GM18505 (cell line): ENCODE data around the gene CCDC124.

Experiments
- ATAC-seq: cut with Tn5 transposase; IDR thresholded peaks from one replicate; pipeline ENCODE4 v1.9.1; 2021; ENCODE audit not compliant: unreplicated experiment
- POLR2A ChIP-seq: IDR thresholded peaks from 4 replicates; pipeline ENCODE4 v1.6.1; 2011; ENCODE audit warnings: borderline replicate concordance; ENCODE audit not compliant: insufficient read depth, insufficient read length; ENCODE audit errors: extremely low read depth

CCDC124 gene

DNA sequence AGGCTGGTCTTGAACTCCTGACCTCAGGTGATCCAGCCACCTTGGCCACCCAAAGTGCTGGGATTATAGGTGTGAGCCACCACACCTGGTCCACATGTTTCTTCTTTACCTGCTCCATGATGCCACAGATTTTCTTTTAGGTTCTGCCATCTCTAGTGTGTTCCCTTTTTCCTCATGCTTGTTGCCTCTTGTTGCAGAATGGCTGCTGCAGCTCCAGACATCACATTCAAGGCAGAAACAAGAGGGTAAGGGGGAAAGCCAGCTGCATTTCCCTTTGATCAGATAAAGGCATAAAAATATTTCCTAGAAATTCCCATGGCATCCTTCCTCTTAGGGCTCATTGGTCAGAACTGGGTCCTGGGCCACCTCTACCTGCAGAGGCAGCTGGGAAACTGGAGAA is 12.3 kb upstream of the CCDC124 start:
- TF ChIP-seq POLR2A, result no peak
- ATAC-seq, result no peak

DNA sequence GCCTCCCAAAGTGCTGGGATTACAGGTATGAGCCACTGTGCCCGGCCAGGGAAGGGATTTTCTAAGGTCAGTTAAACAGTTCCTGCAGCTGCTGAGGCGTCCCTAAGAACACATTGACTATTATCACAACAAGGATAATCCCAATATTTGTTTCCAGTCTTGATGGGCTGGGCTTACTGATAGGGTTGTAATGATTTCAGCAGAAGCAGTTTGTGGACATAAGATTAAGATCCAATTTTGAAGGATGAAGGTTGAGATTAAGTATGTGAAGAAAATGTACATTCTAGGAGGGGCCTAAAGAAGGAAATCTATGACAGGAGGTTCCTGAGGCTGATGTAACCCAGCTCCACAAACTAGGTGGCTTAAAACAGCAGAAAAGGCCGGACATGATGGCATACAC is 10.7 kb upstream of the CCDC124 start:
- no peak for TF ChIP-seq POLR2A
- no peak for ATAC-seq

DNA sequence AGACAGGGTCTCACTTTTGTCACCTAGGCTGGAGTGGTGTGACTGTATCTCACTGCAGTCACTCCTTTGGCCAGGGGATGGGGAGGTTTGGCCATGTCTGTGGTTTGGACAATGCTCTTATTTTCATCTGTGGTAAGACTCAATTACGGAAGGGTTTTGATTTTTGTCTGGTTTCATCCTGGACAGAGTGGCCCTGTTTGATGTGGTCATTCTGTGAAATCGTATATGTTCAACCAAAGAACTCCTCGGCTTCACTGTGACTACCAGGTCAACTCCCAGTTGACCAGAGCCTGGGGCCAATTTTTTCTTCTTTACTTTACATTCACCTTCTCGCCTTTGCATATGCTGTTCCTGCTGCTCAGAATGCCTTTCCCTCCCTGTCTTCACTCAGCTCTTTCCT is 6.8 kb upstream of the CCDC124 start:
- no peak for TF ChIP-seq POLR2A
- no peak for ATAC-seq

DNA sequence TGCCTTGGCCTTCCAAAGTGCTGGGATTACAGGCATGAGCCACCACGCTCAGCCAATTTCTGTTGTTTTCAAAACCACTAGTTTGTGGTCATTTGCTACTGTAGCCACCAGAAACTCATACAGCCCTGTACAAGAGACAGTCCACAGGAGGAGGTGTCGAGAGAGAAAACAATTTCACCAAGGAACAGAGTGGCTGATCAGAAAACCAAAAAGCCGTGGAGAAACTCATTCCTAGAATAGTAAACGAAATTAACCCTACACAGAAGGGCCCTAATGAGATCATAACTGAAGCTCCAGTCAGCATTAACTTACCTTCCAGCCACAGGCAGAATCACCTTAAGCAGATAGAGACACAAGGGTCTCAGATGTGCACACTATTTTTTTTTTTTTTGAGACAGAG is 3.8 kb upstream of the CCDC124 start:
- no peak for TF ChIP-seq POLR2A
- no peak for ATAC-seq

DNA sequence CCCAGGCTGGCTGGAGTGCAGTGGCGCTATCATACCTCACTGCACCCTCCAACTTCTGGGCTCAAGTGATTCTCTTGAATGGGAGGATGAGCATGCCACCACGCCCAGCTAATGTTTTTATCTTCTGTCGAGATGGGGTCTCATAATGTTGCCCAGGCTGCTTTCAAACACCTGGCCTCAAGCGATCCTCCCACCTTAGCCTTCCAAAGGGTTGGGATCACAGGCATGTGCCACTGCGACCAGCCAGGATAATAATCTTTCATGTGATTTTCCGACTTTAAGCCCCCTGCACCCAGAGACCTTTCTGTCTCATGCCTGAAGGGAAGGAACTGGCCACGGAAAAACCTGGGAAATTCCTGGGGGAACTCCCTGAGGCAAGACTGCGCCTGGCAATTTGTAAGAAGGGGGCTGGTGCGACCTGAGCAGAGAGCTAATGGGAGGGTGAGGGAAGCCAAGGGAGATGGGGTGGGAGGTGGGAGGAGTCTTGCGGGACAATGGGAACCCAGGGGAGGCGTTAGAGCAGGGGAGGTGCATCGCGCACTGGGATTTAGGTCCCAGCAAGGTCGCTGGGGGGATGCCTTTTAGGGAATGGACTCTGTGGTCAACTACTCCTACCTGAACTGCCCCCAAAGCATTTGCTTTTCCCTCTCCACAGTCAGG is 1.2 kb upstream of the CCDC124 start:
- no peak for TF ChIP-seq POLR2A
- ATAC-seq, result no peak

DNA sequence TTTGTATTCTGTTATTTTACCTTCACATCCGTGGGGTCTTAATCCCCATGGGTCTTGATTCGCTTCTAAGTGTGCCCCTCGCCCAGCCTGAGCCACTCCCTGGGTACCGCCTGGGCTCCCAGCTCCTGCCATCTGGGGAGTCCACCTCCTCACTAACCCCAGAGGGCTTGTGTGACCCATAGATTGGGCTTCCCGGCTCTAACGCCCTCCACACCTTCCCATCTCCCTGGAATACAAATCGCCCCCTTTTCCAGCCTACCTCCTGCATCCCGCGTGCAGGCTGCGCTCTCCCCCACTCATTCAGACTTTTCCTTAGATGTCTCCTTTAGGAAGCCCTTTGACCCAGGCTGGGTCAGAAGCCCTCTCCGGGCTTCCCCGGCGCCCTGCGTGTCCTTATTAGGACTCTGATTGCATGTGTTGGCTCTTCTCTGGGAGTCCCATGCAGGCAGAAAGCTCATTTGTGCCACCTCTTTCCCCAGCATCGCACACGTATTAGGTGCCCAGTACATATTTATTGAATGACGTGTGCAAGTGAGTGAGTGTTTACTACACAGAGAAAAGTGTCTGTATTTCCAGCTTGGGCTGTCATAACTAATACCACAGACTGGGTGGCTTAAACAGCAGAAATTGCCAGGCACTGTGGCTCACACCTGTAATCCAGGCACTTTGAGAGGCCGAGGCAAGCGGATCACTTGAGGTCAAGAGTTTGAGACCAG is 757 bp downstream of the CCDC124 start:
- ATAC-seq, result no peak
- no peak for TF ChIP-seq POLR2A

DNA sequence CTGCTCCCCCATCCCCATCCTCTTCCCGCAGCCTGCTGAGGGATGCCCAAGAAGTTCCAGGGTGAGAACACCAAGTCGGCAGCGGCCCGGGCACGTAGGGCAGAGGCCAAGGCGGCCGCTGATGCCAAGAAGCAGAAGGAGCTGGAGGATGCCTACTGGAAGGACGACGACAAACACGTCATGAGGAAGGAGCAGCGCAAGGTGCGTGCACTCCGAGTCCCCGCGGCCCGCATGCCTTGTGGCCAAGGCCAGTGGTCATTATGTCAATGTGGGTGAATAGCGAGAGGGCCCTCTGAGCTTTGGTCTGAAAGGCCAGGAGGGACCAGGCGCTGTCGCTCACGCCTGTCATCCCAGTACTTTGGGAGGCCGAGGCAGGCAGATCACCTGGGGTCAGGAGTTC is 3.6 kb downstream of the CCDC124 start:
- TF ChIP-seq POLR2A, result no peak
- ATAC-seq, result no peak

DNA sequence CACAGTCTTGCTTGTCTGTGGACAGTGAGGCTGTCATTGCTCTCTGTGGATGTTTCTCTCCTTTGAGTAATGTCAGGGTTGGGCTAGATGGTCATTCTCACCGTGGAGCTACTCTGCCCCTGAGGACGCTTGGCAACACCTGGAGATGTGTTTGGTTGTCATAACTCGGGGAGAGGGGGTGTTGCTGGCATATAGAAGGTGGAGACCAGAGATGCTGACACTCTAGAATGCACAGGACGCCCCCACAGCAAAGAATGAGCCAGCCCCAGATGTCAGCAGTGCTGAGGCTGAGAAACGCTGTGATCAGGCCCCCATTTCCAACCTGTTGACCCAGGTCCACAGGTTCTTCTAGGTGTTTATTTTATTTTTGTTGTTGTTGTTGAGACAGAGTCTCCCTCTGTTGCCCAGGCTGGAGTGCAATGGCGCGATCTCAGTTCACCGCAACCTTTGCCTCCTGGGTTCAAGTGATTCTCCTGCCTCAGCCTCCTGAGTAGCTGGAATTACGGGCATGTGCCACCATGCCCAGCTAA is 4.6 kb downstream of the CCDC124 start:
- no peak for ATAC-seq
- no peak for TF ChIP-seq POLR2A

DNA sequence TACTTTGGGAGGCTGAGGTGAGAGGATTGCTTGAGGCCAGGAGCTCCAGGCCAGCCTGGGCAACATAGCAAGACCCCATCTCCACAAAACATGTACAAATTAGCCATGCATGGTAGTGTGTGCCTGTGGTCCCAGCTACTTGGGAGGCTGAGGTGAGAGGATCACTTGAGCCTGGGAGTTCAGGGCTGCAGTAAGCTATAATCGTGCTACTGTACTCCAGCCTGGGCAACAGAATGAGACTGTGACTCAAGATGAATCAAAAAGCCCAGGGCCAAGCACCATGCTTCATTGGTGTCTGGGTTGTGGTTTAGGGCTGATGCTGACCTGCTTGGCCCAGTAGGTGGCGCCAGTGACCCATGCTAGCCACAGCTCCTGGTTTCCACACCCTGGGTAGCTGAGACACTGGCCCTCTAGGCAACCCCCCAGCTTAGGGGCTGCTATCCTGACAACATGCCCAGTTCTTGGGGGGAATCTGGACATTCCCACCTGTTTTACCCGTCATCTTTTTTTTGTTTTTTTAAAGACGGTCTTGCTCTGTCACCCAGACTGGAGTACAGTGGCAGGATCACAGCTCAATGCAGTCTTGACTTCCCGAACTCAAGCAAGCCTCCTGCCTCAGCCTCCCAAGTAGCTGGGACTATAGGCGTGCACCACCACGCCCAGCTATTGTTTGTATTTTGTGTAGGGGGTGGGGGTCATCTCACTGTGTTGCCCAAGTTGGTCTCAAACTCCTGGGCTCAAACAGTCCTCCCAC is 5.5 kb downstream of the CCDC124 start:
- TF ChIP-seq POLR2A, result no peak
- ATAC-seq, result no peak

DNA sequence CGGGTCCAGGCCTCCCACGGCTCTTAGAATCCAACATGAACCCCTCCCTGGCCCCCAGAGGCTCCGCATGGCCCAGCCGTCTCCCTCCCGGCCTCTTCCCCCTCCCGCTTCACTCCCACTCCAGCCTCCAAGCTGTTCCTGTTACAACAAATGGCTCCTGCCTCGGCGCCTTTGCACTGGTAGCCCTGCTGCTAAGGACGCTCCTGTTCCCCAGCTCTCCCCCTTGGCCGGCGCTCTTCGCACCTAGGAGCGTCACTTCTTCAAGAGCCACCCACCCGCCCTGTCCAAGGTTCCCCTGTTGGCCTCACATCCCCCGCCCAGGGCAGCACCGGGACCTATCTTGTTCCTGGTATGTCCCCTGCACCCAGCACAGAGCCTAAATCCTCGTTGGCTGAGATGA is 9.4 kb downstream of the CCDC124 start:
- no peak for ATAC-seq
- TF ChIP-seq POLR2A, result no peak

DNA sequence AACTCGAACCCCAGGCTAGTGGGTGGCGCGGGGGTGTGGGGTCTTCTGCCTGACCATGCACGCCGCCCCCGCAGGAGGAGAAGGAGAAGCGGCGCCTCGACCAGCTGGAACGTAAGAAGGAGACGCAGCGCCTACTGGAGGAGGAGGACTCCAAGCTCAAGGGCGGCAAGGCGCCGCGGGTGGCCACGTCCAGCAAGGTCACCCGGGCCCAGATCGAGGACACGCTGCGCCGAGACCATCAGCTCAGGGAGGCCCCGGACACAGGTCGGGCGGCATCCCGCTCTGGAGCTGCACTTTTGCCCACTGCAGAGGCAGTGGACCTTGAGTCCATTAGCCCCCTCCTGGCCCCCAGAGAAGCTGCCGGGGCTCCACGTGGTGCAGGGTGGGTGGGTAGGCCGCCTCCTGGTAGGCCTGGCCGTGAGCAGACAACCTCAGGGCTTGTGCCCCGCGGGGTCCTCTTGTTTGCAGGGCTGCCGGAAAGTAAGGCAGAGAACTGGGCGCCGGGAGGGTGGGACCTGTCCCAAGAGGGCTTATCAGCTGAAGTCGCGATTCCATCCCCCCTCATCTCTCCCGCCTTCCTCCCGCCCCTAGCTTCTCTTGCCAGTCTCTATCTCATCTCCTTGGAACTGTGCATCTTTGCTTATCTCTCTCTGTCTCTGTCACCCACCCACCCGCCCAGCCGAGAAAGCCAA is 9.9 kb downstream of the CCDC124 start:
- no peak for ATAC-seq
- no peak for TF ChIP-seq POLR2A

DNA sequence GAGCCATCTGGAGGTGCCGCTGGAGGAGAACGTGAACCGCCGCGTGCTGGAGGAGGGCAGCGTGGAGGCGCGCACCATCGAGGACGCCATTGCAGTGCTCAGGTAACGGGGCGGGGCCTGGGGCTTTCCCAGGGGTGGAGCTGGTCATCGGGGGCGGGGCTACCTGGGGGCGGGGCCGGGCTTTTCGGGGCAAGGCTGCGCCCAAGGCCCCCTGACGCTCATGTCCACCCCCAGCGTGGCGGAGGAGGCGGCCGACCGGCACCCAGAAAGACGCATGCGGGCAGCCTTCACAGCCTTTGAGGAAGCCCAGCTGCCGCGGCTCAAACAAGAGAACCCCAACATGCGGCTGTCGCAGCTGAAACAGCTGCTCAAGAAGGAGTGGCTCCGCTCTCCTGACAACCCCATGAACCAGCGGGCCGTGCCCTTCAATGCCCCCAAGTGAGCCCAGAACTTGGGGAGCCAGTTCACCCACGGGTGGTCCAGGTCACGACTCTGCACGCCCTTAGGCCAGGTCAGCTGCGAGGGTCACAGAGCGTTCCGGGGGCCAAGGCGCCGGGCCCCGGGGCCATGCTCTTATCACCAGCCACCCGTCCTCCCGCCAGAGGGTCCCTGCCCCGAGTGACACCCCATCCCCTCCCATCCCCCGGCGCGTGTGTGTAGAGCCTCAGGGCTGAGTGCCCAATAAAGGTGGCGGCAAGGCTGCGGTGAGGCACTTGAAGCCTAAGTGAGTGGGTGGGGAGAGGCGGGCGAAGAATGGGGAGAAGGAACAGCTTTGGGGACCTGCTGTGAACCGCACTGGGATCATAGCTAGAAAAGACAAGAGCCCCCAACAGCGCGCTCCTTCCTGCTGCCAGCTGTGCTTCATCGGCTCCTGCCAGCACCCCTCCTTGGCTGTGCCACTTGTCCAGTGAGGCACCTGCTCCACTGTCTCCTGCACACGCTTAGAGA is 10.7 kb downstream of the CCDC124 start:
- ATAC-seq, result no peak

More for the DNA sequence above, 10.7 kb downstream of the CCDC124 start:
- TF ChIP-seq POLR2A, result no peak
